CD4-positive, alpha-beta T cell treated with Interleukin-1 beta for 1 hour (primary cell): ENCODE measurements around the gene KCNQ2.

ENCODE experiments used
- DNase-seq, 2 donors: peaks; one replicate each; pipeline ENCODE4 v3.0.0-alpha.2; 2020 to 2022

KCNQ2 gene

DNA sequence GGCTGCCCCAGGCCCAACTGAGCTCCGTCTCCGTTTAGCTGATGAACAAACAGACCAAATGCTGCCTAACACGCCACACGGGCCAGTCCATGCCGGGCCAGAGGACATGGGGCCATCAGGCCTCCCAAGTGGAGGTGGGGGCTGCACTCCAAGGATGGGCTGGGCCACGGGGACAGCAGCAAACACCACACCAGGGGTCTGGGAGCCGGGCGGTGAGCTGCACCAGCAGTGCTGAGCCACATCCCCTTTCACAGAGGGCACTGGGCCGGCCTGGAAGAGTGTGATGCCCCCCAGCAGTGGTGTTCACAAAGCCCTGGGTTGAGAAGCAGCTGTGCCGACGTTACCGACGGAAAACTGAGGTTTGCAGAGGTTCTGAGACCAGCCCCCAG is 2.7 kb downstream of the KCNQ2 start:
- DNase-seq, result no peak

GRCh38 chr20:63469019-63469712 is 3.3 kb downstream of the KCNQ2 start:
- no peak for DNase-seq

DNA sequence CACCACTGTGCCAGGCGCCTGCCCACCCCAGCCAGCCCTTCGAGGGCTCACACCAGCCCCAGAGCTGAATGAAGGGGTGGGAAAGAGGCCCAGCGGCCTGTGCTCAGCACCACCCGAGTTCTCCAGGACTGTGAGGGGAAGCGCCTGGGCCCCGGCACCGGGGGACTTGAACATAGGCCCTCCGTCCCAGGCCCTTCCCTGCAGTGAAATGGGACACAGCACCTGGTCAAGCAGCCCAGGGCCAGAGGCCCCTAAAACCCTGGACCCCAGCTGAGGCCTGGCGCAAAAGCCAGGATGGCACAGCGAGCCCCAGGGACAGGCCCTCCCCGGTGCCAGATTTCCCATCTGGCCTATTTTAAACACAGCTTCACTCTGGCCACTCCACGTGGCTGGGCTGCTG is 4.0 kb downstream of the KCNQ2 start:
- no peak for DNase-seq

DNA sequence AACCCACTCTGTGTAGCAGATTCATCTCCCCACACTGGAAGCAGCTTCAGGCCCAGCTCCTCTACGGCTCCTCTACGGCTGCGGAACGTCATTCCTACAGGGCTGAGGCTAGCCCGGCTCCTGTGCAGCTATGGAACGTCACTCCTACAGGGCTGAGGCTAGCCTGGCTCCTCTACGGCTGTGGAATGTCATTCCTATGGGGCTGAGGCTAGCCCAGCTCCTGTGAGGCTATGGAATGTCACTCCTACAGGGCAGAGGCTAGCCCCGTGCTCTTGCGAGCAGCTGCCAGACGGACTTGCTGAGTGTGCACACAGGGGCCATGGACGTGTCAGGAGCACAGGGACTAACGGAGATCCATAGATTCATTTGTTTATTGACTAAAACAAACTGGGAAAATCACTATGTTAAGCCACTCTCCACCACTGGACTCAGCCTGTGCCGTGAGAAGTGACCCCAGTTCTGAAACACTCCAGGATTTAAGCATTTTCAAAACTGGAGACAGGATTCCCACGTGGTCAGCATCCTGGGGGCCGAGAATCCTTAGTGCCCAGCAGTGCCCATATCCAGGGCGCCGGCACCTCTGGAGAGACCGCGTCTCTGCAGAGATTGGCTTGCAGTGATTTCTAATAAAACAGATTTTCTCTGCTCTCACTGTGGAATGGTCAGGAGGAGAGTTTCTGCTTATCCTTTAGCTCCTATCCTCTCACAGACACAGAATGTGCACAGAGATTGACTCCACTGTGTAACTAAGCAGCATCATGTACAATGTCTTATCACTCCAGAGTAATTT is 5.0 kb downstream of the KCNQ2 start:
- no peak for DNase-seq

DNA sequence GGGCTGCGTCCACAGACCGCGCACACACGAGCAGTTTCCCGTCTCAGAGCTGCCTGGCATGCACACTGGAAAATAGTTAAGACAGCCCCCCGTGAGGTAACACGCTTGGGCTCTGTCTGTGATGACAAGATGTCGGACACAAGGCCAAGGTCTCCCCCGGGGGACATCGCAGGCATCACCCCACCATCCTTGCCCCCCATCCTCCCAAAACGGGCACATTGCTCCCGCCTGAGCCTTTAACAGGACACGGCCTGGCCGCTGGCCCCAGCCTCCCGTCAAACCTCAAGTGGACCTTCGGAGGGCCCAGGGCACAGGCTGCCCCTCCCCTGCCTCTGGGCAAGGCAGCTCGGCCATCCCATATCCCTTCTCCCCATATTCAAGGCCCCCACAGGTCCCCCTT is 5.6 kb downstream of the KCNQ2 start:
- DNase-seq, result no peak

DNA sequence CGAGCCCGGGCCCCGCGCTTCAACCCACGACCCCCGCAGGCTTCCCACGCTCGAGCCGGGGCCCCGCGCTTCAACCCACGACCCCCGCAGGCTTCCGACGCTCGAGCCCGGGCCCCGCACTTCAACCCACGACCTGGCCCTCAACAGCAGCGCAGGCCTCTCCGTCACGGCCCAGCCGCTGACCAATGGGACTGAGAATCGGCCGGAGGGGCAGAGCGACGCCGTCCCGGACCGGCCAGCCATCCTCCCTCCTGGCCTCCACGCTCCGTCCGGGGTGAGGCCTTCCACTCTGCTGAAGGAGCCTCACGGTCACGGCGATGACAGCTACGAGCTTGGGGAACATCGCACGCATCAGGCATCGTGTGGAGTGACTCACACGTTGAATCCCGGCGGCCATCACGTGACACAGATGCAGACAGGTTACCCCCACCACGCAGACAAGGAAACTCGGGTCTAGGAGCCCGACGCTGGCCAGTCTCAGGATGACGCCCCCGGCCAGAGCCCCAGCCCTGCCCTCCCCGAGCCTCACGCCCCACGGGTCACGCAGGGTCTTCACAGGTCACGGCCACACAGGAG is 6.1 kb downstream of the KCNQ2 start:
- no peak for DNase-seq

DNA sequence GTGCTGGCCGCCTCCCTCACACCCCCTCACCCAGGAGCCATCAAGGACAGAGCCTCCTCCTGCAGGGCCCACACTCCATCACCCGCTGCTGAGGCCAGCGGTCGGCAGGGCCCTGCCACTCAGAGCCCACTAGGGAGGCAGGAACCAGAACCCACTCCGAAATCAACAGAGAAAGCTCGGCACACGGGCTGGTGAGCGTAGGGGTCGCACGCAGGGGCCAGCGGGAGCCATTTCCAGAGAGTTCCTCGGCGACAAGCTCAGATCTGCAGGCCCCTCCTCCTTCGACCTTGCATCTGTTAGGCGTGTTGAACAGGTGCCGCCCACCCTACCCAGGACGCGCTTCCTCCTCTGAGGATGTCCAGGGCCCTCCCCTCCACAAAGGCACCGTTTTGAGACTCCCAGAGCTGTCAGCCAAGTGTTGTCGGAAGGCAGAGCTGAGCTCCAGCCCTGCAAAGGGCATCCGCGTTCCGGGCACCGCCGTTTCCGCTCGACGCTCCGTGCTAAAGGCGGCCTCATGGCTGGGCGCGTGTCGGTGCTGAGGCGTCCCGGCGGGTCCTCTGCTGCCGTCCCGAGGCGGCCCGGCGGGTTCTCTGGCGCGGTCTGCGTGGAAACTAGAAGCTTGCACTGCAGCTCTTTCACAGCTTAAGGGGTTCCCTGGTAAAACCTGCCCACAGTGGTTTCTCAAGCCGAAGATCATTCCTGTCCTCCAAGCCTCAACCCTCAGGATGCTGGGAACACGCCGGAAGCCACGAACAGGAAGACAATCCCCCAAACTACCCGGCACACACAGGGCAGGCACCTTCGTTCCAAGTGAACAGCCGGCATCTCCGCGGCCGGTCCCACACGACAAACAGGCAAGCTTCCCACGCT is 6.8 kb downstream of the KCNQ2 start:
- no peak for DNase-seq

- DNase-seq, result no peak
These were observed 8.2 kb downstream of the KCNQ2 start for GRCh38 chr20:63464289-63464635.

GRCh38 chr20:63463400-63464288 is 8.8 kb downstream of the KCNQ2 start:
- DNase-seq, result no peak

DNA sequence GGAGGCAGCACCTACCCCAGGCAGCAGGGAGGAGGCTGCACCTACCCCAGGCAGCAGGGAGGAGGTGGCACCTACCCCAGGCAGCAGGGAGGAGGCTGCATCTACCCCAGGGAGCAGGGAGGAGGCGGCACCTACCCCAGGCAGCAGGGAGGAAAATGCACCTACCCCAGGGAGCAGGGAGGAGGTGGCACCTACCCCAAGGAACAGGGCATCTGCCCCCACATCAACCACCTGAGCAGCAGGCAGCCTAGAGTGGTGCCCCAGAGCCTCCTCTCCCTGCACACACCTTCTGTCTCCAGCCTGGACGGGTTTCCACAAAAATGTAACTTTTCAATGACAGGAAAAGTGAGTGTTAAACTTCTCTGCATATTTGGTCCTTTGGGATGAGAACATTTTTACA is 10.2 kb downstream of the KCNQ2 start:
- no peak for DNase-seq

- DNase-seq, result no peak
These were observed 11.2 kb downstream of the KCNQ2 start for GRCh38 chr20:63461104-63461763.

DNA sequence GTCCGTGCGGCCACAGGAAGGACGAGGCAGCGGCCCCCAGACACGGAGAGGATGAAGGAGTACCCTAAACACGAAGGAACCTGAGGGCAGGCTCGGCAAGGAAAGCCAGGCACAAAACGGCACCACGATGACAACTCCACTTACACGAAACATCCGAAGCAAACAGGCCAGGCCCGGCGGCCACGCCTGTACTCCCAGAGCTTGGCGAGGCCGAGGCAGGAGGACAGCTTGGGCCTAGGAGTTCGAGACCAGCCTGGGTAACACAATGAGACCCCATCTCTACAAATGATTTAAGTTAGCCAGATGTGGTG is 13.4 kb downstream of the KCNQ2 start:
- no peak for DNase-seq

GRCh38 chr20:63458170-63459069 is 14.0 kb downstream of the KCNQ2 start:
- DNase-seq, result no peak

DNA sequence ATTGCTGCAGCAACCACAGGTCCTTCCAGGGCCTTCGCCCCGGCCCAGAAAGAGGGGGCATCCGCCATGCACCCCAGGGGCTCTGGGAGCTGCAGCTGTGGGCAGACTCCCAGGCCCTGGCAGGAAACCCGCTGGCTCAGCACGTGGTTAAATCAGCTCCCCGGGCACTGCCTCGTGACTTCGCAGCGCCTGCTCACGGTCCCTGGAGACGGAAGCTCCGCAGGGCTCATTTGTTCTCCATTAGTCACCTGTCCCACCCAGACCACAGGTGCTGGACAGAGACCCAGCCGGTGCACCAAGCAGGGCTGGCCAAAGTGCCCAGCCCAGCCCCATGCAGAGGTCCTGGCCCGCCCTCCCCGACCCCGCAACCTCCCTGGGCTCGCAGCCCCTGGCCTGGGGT is 14.7 kb downstream of the KCNQ2 start:
- DNase-seq, result no peak

DNA sequence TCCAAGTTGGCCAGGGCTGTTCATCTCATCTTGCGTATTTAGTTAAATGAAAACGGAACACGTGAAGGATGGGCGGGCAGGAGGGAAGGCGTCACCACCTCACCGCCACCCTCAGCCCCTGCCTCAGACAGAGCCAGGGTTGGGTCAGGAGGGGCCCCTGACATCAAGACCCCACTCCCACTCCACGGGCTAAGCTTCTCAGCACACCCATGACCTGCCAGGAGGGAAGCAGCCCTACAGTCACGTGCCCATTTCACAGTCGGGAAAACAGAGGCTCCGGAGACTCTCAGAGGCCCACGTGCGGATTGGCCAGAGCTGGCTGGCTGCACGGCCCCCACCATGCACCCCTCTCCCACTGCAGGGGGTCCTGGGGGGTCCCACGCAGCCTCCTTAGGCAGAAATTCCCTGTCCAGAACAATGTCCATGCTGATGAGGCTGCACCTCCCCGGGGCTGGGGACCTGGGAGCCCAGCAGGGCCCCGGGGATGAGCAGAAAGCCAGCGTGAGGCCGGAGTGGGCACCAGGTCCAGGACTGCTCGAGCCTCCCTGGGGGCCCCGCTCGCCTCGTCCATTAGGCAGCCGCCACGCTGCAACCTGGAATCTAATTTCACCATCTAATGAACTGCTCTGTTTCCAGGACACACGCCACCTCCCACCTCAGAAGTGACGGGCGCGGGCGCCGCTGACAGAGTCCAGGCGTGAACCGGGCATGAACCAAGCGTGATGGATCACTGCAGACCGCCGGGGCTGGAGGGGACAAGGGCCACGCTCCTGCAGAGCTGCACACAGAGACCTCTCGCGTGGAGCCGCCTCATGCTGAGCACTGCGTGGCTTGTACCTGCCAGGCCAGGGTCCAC is 15.8 kb downstream of the KCNQ2 start:
- DNase-seq, result no peak

GRCh38 chr20:63455568-63455859 is 16.9 kb downstream of the KCNQ2 start:
- no peak for DNase-seq

GRCh38 chr20:63454731-63455567 is 17.5 kb downstream of the KCNQ2 start:
- DNase-seq, result no peak

- DNase-seq, result no peak
These were observed 19.5 kb downstream of the KCNQ2 start for GRCh38 chr20:63452821-63453523.
